ENCODE data around the gene CTSE. TPM values are rescaled to one million over a fixed set of nuclear protein-coding genes. Genes with fewer than 3 reads are reported as not detected.

CTSE gene
- total RNA-seq, 1 donor from 2014 or later: 5.6 TPM

DNA sequence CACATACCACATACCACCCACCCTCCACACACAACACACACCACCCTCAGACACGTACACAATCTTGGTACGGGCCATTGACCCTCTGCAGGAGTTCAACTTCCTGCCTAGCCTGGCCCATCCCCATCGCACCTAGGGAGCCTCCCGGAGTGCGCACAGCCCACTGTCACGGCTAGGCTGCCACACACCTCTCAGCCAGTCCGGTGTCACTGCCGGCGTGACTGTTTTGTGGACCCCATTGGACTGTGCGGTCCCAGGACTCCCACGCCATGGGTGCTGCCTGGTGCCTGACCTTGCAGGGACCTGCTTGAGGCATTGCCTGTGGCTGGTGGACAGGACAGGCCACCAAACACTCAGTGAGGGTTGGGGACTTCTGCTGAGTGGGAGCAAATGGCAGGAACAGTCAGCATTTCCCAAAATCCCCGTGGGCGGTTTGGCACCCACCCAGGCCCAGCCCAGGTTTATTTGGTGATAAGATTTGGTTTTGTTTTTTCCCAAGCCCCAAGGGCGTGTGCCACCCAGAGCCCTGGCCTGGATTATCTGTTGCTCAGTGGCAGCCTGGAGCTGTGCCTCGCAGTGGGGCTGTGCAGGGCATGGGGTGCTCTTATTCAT is 48.2 kb downstream of the CTSE start:
- no peaks in the 10 kb centered on the region for H3K36me3 Mint-ChIP-seq (ENCODE audit: insufficient read depth)
- no peak overlapping the region for H3K27ac Mint-ChIP-seq
- no peak for DNase-seq (ENCODE audit: low spot score, unreplicated experiment)
- H3K27me3 Mint-ChIP-seq: no peaks in the 10 kb centered on the region
- no peak overlapping the region for H3K4me3 Mint-ChIP-seq (ENCODE audit: low read depth)
- H3K9me3 Mint-ChIP-seq (ENCODE audit: low read depth): no peaks in the 10 kb centered on the region
- TF ChIP-seq, protein P1, sequence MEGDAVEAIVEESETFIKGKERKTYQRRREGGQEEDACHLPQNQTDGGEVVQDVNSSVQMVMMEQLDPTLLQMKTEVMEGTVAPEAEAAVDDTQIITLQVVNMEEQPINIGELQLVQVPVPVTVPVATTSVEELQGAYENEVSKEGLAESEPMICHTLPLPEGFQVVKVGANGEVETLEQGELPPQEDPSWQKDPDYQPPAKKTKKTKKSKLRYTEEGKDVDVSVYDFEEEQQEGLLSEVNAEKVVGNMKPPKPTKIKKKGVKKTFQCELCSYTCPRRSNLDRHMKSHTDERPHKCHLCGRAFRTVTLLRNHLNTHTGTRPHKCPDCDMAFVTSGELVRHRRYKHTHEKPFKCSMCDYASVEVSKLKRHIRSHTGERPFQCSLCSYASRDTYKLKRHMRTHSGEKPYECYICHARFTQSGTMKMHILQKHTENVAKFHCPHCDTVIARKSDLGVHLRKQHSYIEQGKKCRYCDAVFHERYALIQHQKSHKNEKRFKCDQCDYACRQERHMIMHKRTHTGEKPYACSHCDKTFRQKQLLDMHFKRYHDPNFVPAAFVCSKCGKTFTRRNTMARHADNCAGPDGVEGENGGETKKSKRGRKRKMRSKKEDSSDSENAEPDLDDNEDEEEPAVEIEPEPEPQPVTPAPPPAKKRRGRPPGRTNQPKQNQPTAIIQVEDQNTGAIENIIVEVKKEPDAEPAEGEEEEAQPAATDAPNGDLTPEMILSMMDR (IDR thresholded peaks at IDR 0.05; ENCODE audit: unreplicated experiment): no peak
- peaks cover 8% of the 10 kb centered on the region for H3K4me1 Mint-ChIP-seq (ENCODE audit: low read depth)

DNA sequence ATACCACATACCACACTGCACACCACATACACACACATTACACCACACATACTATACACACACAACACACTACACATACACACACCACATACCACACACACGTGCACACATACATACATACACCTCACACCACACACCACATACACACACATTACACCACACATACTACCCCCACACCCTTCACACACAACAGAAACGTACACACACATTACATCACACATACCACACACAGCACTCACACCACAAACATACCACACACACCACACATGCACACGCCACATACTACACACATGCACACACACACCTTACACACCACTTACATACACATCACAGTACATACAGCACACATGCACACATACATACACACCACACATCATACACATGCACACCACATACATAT is 49.0 kb downstream of the CTSE start:
- no peaks in the 10 kb centered on the region for H3K27me3 Mint-ChIP-seq
- H3K4me1 Mint-ChIP-seq (ENCODE audit: low read depth): peaks cover 8% of the 10 kb centered on the region
- DNase-seq (ENCODE audit: low spot score, unreplicated experiment): no peak
- H3K9me3 Mint-ChIP-seq (ENCODE audit: low read depth): no peaks in the 10 kb centered on the region
- TF ChIP-seq, protein P1 (IDR thresholded peaks at IDR 0.05; ENCODE audit: unreplicated experiment): no peak
- no peak overlapping the region for H3K27ac Mint-ChIP-seq
- H3K36me3 Mint-ChIP-seq (ENCODE audit: insufficient read depth): no peaks in the 10 kb centered on the region
- no peak overlapping the region for H3K4me3 Mint-ChIP-seq (ENCODE audit: low read depth)

DNA sequence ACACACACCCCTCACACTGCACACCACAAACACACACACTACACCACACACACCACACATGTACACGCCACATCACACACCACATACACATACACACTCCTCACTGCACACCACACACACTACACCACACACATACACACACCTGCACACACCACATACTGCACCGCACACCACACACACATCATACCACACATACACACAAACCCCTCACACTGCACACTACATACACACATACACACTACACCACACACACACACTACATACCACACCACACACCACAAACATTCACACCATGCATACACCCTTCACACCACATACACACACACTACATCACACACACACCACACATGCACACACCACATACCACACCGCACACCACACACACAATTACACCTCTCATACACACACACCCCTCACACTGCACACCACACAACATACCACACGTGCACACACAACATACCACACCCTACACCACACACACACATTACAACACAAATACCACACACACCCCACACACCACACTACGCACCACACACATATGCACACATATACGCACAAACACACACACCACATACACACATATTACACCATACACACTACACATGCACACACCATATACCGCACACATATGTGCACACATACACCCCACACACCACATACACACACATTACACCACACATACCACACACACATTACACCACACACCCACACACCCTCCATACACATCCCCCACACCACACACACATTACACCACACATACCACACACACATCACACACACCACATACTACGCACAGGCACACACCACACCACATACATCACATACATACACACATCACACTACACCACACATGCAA is 50.1 kb downstream of the CTSE start:
- H3K4me1 Mint-ChIP-seq (ENCODE audit: low read depth): peaks cover 8% of the 10 kb centered on the region
- H3K27ac Mint-ChIP-seq: no peak overlapping the region
- DNase-seq (ENCODE audit: low spot score, unreplicated experiment): no peak
- no peak overlapping the region for H3K4me3 Mint-ChIP-seq (ENCODE audit: low read depth)
- H3K36me3 Mint-ChIP-seq (ENCODE audit: insufficient read depth): no peaks in the 10 kb centered on the region
- TF ChIP-seq, protein P1 (IDR thresholded peaks at IDR 0.05; ENCODE audit: unreplicated experiment): no peak
- H3K27me3 Mint-ChIP-seq: no peaks in the 10 kb centered on the region
- no peaks in the 10 kb centered on the region for H3K9me3 Mint-ChIP-seq (ENCODE audit: low read depth)

DNA sequence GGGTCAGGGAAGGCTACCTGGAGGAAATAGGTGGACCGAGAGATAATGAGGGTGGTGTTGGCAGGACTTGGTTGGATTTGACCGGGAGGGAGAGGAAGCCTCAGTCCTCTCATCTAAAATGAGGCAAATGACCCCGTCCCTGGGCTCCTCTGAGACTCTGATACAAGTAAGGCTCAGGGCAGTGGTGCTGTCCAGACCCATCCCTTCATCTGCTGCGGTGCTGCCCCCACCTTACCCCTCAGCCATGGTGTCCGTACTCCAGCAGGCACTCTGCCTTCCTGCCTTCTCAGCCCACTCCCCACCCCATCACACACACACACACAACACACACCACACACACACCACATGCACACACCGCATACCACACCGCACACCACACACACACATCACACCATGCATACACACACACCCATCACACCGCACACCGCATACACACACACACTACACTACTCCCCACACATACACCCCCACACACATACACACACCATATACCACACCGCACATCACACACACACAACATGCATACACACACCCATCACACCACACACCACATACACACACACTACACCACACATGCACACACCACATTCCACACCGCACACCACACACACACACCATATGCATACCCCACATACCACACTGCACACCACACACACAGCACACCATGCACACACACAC is 51.1 kb downstream of the CTSE start:
- Mint-ChIP-seq H3K9me3 (ENCODE audit: low read depth) (no peaks in the 10 kb centered on the region), H3K4me1 (ENCODE audit: low read depth) (peaks cover 8% of the 10 kb centered on the region), H3K27me3 (peaks cover 2% of the 10 kb centered on the region), H3K36me3 (ENCODE audit: insufficient read depth) (no peaks in the 10 kb centered on the region), H3K4me3 (ENCODE audit: low read depth) (no peak overlapping the region), H3K27ac (no peak overlapping the region)
- DNase-seq (ENCODE audit: low spot score, unreplicated experiment): no peak
- TF ChIP-seq, protein P1 (IDR thresholded peaks at IDR 0.05; ENCODE audit: unreplicated experiment): no peak

DNA sequence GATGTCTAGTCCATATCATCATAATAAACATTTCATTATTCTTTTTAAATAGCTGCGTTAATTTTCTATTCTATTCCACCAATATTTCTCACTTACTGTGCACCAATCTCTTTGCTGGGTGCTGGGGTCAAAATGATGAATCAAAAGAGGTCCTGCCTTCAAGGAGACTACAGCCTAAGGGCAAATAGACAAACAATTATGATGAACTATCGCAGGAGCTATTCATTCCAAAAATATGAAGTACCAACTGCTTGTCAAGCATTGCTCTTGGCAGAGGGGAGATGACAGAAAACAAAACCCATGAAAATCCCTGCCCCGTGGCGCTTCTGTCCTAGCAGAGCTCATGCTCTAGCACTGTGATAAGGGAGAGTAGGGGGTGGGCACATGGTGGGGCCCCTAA is 51.6 kb downstream of the CTSE start:
- TF ChIP-seq, protein P1 (IDR thresholded peaks at IDR 0.05; ENCODE audit: unreplicated experiment): no peak

More for the DNA sequence above, 51.6 kb downstream of the CTSE start:
- Mint-ChIP-seq H3K27ac (no peak overlapping the region), H3K4me1 (ENCODE audit: low read depth) (peaks cover 6% of the 10 kb centered on the region), H3K36me3 (ENCODE audit: insufficient read depth) (no peaks in the 10 kb centered on the region), H3K4me3 (ENCODE audit: low read depth) (no peak overlapping the region), H3K27me3 (peaks cover 7% of the 10 kb centered on the region), H3K9me3 (ENCODE audit: low read depth) (no peaks in the 10 kb centered on the region)
- DNase-seq (ENCODE audit: low spot score, unreplicated experiment): no peak
